Measurements from ENCODE around the gene CALHM4.

CALHM4 gene

GRCh38 chr6:116512734-116513133 is 40.8 kb upstream of the CALHM4 start:
- Histone ChIP-seq H3K4me3 (ENCODE audit: low read length) (no peak overlapping the region), H3K4me1 (ENCODE audit: control insufficient read depth, low read depth, low read length) (peaks cover 2% of the 10 kb centered on the region), H3K18ac (ENCODE audit: low read length) (no peak overlapping the region), H3K27ac (ENCODE audit: low read depth, low read length) (no peak overlapping the region), H3K4me2 (ENCODE audit: low read length) (no peak overlapping the region), H4K8ac (ENCODE audit: low read depth, low read length) (no peak overlapping the region), H2AK5ac (ENCODE audit: low read length) (no peak overlapping the region), H2BK120ac (ENCODE audit: low read depth, low read length) (no peak overlapping the region), H2BK15ac (replicated peaks; ENCODE audit: low read depth) (no peak overlapping the region), H3K9ac (ENCODE audit: low read length) (peak overlapping the region; percentile 39), H3K4ac (ENCODE audit: low read depth, low read length) (no peak overlapping the region), H4K5ac (ENCODE audit: low read length) (no peak overlapping the region), H3K36me3 (ENCODE audit: control insufficient read depth, insufficient read depth, low read length) (no peaks in the 10 kb centered on the region), H2BK5ac (ENCODE audit: low read length) (no peak overlapping the region), H3K79me1 (ENCODE audit: low read length) (no peaks in the 10 kb centered on the region), H3K56ac (ENCODE audit: low read length) (no peak overlapping the region), H3K23ac (ENCODE audit: low read length) (no peak overlapping the region), H3K27me3 (ENCODE audit: insufficient read depth, low read length, poor library complexity) (no peaks in the 10 kb centered on the region), H3K79me2 (ENCODE audit: control insufficient read depth, insufficient read depth, low read length) (no peaks in the 10 kb centered on the region)
- no peak for DNase-seq

- Histone ChIP-seq H2BK120ac (ENCODE audit: low read depth, low read length) (no peak overlapping the region), H3K27me3 (ENCODE audit: insufficient read depth, low read length, poor library complexity) (no peaks in the 10 kb centered on the region), H3K4me1 (ENCODE audit: control insufficient read depth, low read depth, low read length) (peaks cover 2% of the 10 kb centered on the region), H3K4me3 (ENCODE audit: low read length) (no peak overlapping the region), H2BK5ac (ENCODE audit: low read length) (no peak overlapping the region), H3K36me3 (ENCODE audit: control insufficient read depth, insufficient read depth, low read length) (no peaks in the 10 kb centered on the region), H3K27ac (ENCODE audit: low read depth, low read length) (no peak overlapping the region), H2AK5ac (ENCODE audit: low read length) (no peak overlapping the region), H3K23ac (ENCODE audit: low read length) (no peak overlapping the region), H4K5ac (ENCODE audit: low read length) (no peak overlapping the region), H3K4me2 (ENCODE audit: low read length) (no peak overlapping the region), H3K18ac (ENCODE audit: low read length) (no peak overlapping the region), H3K56ac (ENCODE audit: low read length) (no peak overlapping the region), H3K4ac (ENCODE audit: low read depth, low read length) (no peak overlapping the region), H4K8ac (ENCODE audit: low read depth, low read length) (no peak overlapping the region), H2BK15ac (replicated peaks; ENCODE audit: low read depth) (no peak overlapping the region), H3K79me1 (ENCODE audit: low read length) (no peaks in the 10 kb centered on the region), H3K9ac (ENCODE audit: low read length) (no peak overlapping the region), H3K79me2 (ENCODE audit: control insufficient read depth, insufficient read depth, low read length) (no peaks in the 10 kb centered on the region)
- WGBS (ENCODE audit: extremely low coverage, insufficient coverage, low lambda C conversion rate): no CpG with 5 or more reads among the region's 2 CpGs
- DNase-seq: no peak
These were observed 40.2 kb upstream of the CALHM4 start for GRCh38 chr6:116513224-116513875.

DNA sequence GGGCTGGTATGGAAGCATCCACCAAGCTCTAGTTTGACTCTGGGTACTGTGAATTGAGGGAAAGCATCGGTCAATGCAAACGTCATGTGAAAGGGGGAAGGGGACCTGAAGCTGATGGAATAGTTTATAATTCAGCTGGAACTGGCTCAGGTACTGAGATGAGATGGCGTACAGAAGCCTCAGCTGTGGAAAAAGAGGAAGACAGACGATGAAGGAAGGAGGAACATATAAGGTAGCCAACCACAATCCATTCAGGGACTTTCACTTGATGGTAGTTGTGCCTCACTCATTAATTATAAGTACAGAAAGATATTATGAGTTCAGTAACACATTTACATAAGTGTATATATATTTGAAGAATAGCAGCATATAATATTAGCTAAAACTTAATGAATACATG is 39.4 kb upstream of the CALHM4 start:
- DNase-seq: no peak
- Histone ChIP-seq H3K4me1 (ENCODE audit: control insufficient read depth, low read depth, low read length) (peaks cover 2% of the 10 kb centered on the region), H3K36me3 (ENCODE audit: control insufficient read depth, insufficient read depth, low read length) (no peaks in the 10 kb centered on the region), H3K4ac (ENCODE audit: low read depth, low read length) (no peak overlapping the region), H4K5ac (ENCODE audit: low read length) (no peak overlapping the region), H3K56ac (ENCODE audit: low read length) (no peak overlapping the region), H2BK5ac (ENCODE audit: low read length) (no peak overlapping the region), H3K23ac (ENCODE audit: low read length) (no peak overlapping the region), H2BK120ac (ENCODE audit: low read depth, low read length) (no peak overlapping the region), H3K9ac (ENCODE audit: low read length) (no peak overlapping the region), H3K79me1 (ENCODE audit: low read length) (no peaks in the 10 kb centered on the region), H3K4me2 (ENCODE audit: low read length) (no peak overlapping the region), H3K18ac (ENCODE audit: low read length) (no peak overlapping the region), H3K4me3 (ENCODE audit: low read length) (no peak overlapping the region), H2AK5ac (ENCODE audit: low read length) (no peak overlapping the region), H2BK15ac (replicated peaks; ENCODE audit: low read depth) (no peak overlapping the region), H4K8ac (ENCODE audit: low read depth, low read length) (no peak overlapping the region), H3K27ac (ENCODE audit: low read depth, low read length) (no peak overlapping the region), H3K79me2 (ENCODE audit: control insufficient read depth, insufficient read depth, low read length) (no peaks in the 10 kb centered on the region), H3K27me3 (ENCODE audit: insufficient read depth, low read length, poor library complexity) (no peaks in the 10 kb centered on the region)
- WGBS (ENCODE audit: extremely low coverage, insufficient coverage, low lambda C conversion rate): no CpG with 5 or more reads among the region's 4 CpGs

- no peaks in the 10 kb centered on the region for H3K79me1 ChIP-seq (ENCODE audit: low read length)
- no peak overlapping the region for H4K8ac ChIP-seq (ENCODE audit: low read depth, low read length)
- no peak overlapping the region for H2BK120ac ChIP-seq (ENCODE audit: low read depth, low read length)
- no peak overlapping the region for H3K4me2 ChIP-seq (ENCODE audit: low read length)
- no peaks in the 10 kb centered on the region for H3K36me3 ChIP-seq (ENCODE audit: control insufficient read depth, insufficient read depth, low read length)
- H2BK5ac ChIP-seq (ENCODE audit: low read length): no peak overlapping the region
- H2BK15ac ChIP-seq (replicated peaks; ENCODE audit: low read depth): no peak overlapping the region
- no peak overlapping the region for H3K18ac ChIP-seq (ENCODE audit: low read length)
- no peaks in the 10 kb centered on the region for H3K27me3 ChIP-seq (ENCODE audit: insufficient read depth, low read length, poor library complexity)
- no peak overlapping the region for H3K23ac ChIP-seq (ENCODE audit: low read length)
- no peak overlapping the region for H3K56ac ChIP-seq (ENCODE audit: low read length)
- H3K27ac ChIP-seq (ENCODE audit: low read depth, low read length): no peak overlapping the region
- no peak overlapping the region for H3K9ac ChIP-seq (ENCODE audit: low read length)
- no peak overlapping the region for H3K4ac ChIP-seq (ENCODE audit: low read depth, low read length)
- no peak for DNase-seq
- H3K79me2 ChIP-seq (ENCODE audit: control insufficient read depth, insufficient read depth, low read length): no peaks in the 10 kb centered on the region
- no peak overlapping the region for H4K5ac ChIP-seq (ENCODE audit: low read length)
- H2AK5ac ChIP-seq (ENCODE audit: low read length): no peak overlapping the region
- H3K4me3 ChIP-seq (ENCODE audit: low read length): no peak overlapping the region
- peaks cover 2% of the 10 kb centered on the region for H3K4me1 ChIP-seq (ENCODE audit: control insufficient read depth, low read depth, low read length)
These were observed 38.4 kb upstream of the CALHM4 start for GRCh38 chr6:116515141-116515540.

- no peak overlapping the region for H3K27ac ChIP-seq (ENCODE audit: low read depth, low read length)
- H2AK5ac ChIP-seq (ENCODE audit: low read length): no peak overlapping the region
- no peak overlapping the region for H3K4ac ChIP-seq (ENCODE audit: low read depth, low read length)
- no peaks in the 10 kb centered on the region for H3K36me3 ChIP-seq (ENCODE audit: control insufficient read depth, insufficient read depth, low read length)
- no peak overlapping the region for H2BK5ac ChIP-seq (ENCODE audit: low read length)
- no peak overlapping the region for H3K56ac ChIP-seq (ENCODE audit: low read length)
- no peaks in the 10 kb centered on the region for H3K27me3 ChIP-seq (ENCODE audit: insufficient read depth, low read length, poor library complexity)
- no peaks in the 10 kb centered on the region for H3K4me1 ChIP-seq (ENCODE audit: control insufficient read depth, low read depth, low read length)
- no peak overlapping the region for H2BK15ac ChIP-seq (replicated peaks; ENCODE audit: low read depth)
- no peak overlapping the region for H3K4me2 ChIP-seq (ENCODE audit: low read length)
- no CpG with 5 or more reads among the region's 4 CpGs for WGBS (ENCODE audit: extremely low coverage, insufficient coverage, low lambda C conversion rate)
- H3K4me3 ChIP-seq (ENCODE audit: low read length): no peak overlapping the region
- H4K8ac ChIP-seq (ENCODE audit: low read depth, low read length): no peak overlapping the region
- H3K18ac ChIP-seq (ENCODE audit: low read length): no peak overlapping the region
- no peak for DNase-seq
- H3K23ac ChIP-seq (ENCODE audit: low read length): no peak overlapping the region
- H2BK120ac ChIP-seq (ENCODE audit: low read depth, low read length): no peak overlapping the region
- no peaks in the 10 kb centered on the region for H3K79me2 ChIP-seq (ENCODE audit: control insufficient read depth, insufficient read depth, low read length)
- H3K79me1 ChIP-seq (ENCODE audit: low read length): no peaks in the 10 kb centered on the region
- no peak overlapping the region for H4K5ac ChIP-seq (ENCODE audit: low read length)
- no peak overlapping the region for H3K9ac ChIP-seq (ENCODE audit: low read length)
These were observed 34.8 kb upstream of the CALHM4 start for GRCh38 chr6:116518621-116519368.

GRCh38 chr6:116522896-116523295 is 30.7 kb upstream of the CALHM4 start:
- Histone ChIP-seq H3K36me3 (ENCODE audit: control insufficient read depth, insufficient read depth, low read length) (no peaks in the 10 kb centered on the region), H2BK120ac (ENCODE audit: low read depth, low read length) (peak overlapping the region; percentile 38), H3K18ac (ENCODE audit: low read length) (no peak overlapping the region), H3K4me1 (ENCODE audit: control insufficient read depth, low read depth, low read length) (peaks cover 2% of the 10 kb centered on the region), H3K27ac (ENCODE audit: low read depth, low read length) (no peak overlapping the region), H2BK15ac (replicated peaks; ENCODE audit: low read depth) (no peak overlapping the region), H3K4me2 (ENCODE audit: low read length) (no peak overlapping the region), H3K4ac (ENCODE audit: low read depth, low read length) (no peak overlapping the region), H4K5ac (ENCODE audit: low read length) (no peak overlapping the region), H3K79me2 (ENCODE audit: control insufficient read depth, insufficient read depth, low read length) (no peaks in the 10 kb centered on the region), H3K79me1 (ENCODE audit: low read length) (no peaks in the 10 kb centered on the region), H3K27me3 (ENCODE audit: insufficient read depth, low read length, poor library complexity) (no peaks in the 10 kb centered on the region), H3K23ac (ENCODE audit: low read length) (no peak overlapping the region), H2AK5ac (ENCODE audit: low read length) (no peak overlapping the region), H3K4me3 (ENCODE audit: low read length) (no peak overlapping the region), H3K56ac (ENCODE audit: low read length) (no peak overlapping the region), H2BK5ac (ENCODE audit: low read length) (no peak overlapping the region), H3K9ac (ENCODE audit: low read length) (no peak overlapping the region), H4K8ac (ENCODE audit: low read depth, low read length) (no peak overlapping the region)
- WGBS (ENCODE audit: extremely low coverage, insufficient coverage, low lambda C conversion rate): no CpG with 5 or more reads among the region's 2 CpGs
- DNase-seq: peak; percentile 75

Data from mesendoderm (in vitro differentiated cells).